HG02885 (cell line): ENCODE measurements around the gene NCKAP1.
"Not testable (repeated sequence)": the region's sequence is repeated elsewhere in the genome, so short reads cannot be mapped to it uniquely, and the experiment has no call there.

ENCODE experiments used
- ATAC-seq: cut with Tn5 transposase; IDR thresholded peaks from one replicate; pipeline ENCODE4 v1.9.1; 2021; ENCODE audit warnings: mild to moderate bottlenecking; ENCODE audit not compliant: unreplicated experiment, poor library complexity

NCKAP1 gene

GRCh38 chr2:182916417-182916816 is 121.8 kb downstream of the NCKAP1 start:
- ATAC-seq, result no peak

- no peak for ATAC-seq
Observed at GRCh38 chr2:182915369-182916326, 122.6 kb downstream of the NCKAP1 start.

- no peak for ATAC-seq
Observed at GRCh38 chr2:182914852-182915251, 123.4 kb downstream of the NCKAP1 start.

GRCh38 chr2:182913064-182913463 is 125.2 kb downstream of the NCKAP1 start:
- ATAC-seq, result no peak

GRCh38 chr2:182912518-182912915 is 125.7 kb downstream of the NCKAP1 start:
- no peak for ATAC-seq

- no peak for ATAC-seq
Observed at GRCh38 chr2:182911813-182912517, 126.3 kb downstream of the NCKAP1 start.

- ATAC-seq, result no peak
Observed at GRCh38 chr2:182910965-182911364, 127.3 kb downstream of the NCKAP1 start.

- ATAC-seq, result no peak
Observed at GRCh38 chr2:182907081-182907830, 131.0 kb downstream of the NCKAP1 start.

GRCh38 chr2:182906454-182906853 is 131.8 kb downstream of the NCKAP1 start:
- peak; percentile 63 for ATAC-seq

GRCh38 chr2:182904844-182905243 is 133.4 kb downstream of the NCKAP1 start:
- no peak for ATAC-seq

- no peak for ATAC-seq
Observed at GRCh38 chr2:182903566-182903965, 134.7 kb downstream of the NCKAP1 start.

- no peak for ATAC-seq
Observed at GRCh38 chr2:182901748-182902147, 136.5 kb downstream of the NCKAP1 start.

- no peak for ATAC-seq
Observed at GRCh38 chr2:182898718-182899117, 139.5 kb downstream of the NCKAP1 start.

- ATAC-seq, result no peak
Observed at GRCh38 chr2:182897137-182897536, 141.1 kb downstream of the NCKAP1 start.

- no peak for ATAC-seq
Observed at GRCh38 chr2:182895798-182896197, 142.5 kb downstream of the NCKAP1 start.

GRCh38 chr2:182895169-182895568 is 143.1 kb downstream of the NCKAP1 start:
- no peak for ATAC-seq

- ATAC-seq, result no peak
Observed at GRCh38 chr2:182894174-182894573, 144.1 kb downstream of the NCKAP1 start.

GRCh38 chr2:182893666-182894065 is 144.6 kb downstream of the NCKAP1 start:
- ATAC-seq, result no peak

- not testable (repeated sequence) for ATAC-seq
Observed at GRCh38 chr2:182893035-182893434, 145.2 kb downstream of the NCKAP1 start.

- no peak for ATAC-seq
Observed at GRCh38 chr2:182891611-182892010, 146.6 kb downstream of the NCKAP1 start.
